K562 (cell line): Measurements from ENCODE around the gene BTG2. TPM values are rescaled to one million over a fixed set of nuclear protein-coding genes. Genes with fewer than 3 reads are reported as not detected.

Experiments used
- ATAC-seq: fragments of 200-7000 bp; cut with Tn5 transposase; 3 replicates; pipeline ENCODE4 v1.9.1; 2020; ENCODE audit warnings: moderate library complexity
- BruUV-seq: library from RNA; stranded (reverse); fragments of 400-500 nt; replicated peaks from 2 replicates; lab custom pipeline; 2021; lab: Mats Ljungman, UMichigan
- CTCF ChIA-PET: fragments of 300-600 bp; formaldehyde crosslinking; extraction: SDS; loops from one replicate; lab custom pipeline; 2021; ENCODE audit warnings: low intra/inter-chr PET ratio; lab: Yijun Ruan, JAX
- POLR2A ChIA-PET: fragments of 300-600, 350-650 bp; sonication (Branson Sonifier 250); formaldehyde crosslinking; extraction: SDS; loops from one replicate; lab custom pipeline; 2021; ENCODE audit warnings: antibody characterized with exemption, inconsistent platforms; lab: Yijun Ruan, JAX
- DNase-seq, 4 experiments: peaks; one replicate each; pipeline versions ENCODE4 v3.0.0 to v3.0.0-alpha.2; 2011 to 2018; ENCODE audit warnings: low spot score in 3 of 4, mixed read lengths in 3 of 4; ENCODE audit errors: extremely low read depth in 1 of 4
- FAIRE-seq: peaks from 2 replicates; lab custom pipeline; 2011; peaks lifted over from hg19 to GRCh38; lab: Jason Lieb, UNC
- H2AFZ ChIP-seq: 2 replicates; pipeline ENCODE4 v1.6.0; 2011; ENCODE audit warnings: low read depth, low read length, control low read depth, inconsistent platforms
- H3K27ac ChIP-seq: fragments of 200-600 bp; 3 replicates; pipeline ENCODE4 v1.8.0; 2011; ENCODE audit warnings: low read depth, mild to moderate bottlenecking, control low read depth, inconsistent platforms, low read length, moderate library complexity, mixed read lengths; ENCODE audit errors: extremely low read depth
- H3K27me3 ChIP-seq, 2 experiments: fragments of 300-600 bp in 1 of 2; 2 replicates in 1 of 2; 3 replicates in 1 of 2; pipeline versions ENCODE4 v1.6.0 to v1.8.0; 2011; ENCODE audit warnings: inconsistent platforms in 2 of 2, low read length in 2 of 2, mild to moderate bottlenecking in 1 of 2, mixed read lengths in 1 of 2, moderate library complexity in 1 of 2; ENCODE audit not compliant: control insufficient read depth in 2 of 2, insufficient read depth in 2 of 2
- H3K36me3 ChIP-seq: fragments of 300-600 bp; 3 replicates; pipeline ENCODE4 v1.8.0; 2011; ENCODE audit warnings: mild to moderate bottlenecking, low read length, inconsistent platforms; ENCODE audit not compliant: control insufficient read depth, insufficient read depth
- H3K4me1 ChIP-seq, 2 experiments: fragments of 200-600 bp in 1 of 2; replicated peaks in 1 of 2; 2 replicates in 1 of 2; 3 replicates in 1 of 2; pipeline versions ENCODE4 v1.5.1 to v1.8.0; 2011; ENCODE audit warnings: inconsistent platforms in 2 of 2, low read length in 2 of 2, mild to moderate bottlenecking in 1 of 2, mixed read lengths in 1 of 2, moderate library complexity in 1 of 2; ENCODE audit not compliant: control insufficient read depth in 2 of 2, insufficient read depth in 2 of 2
- H3K4me2 ChIP-seq: 2 replicates; pipeline ENCODE4 v1.6.1; 2011; ENCODE audit warnings: low read length, control low read depth, inconsistent platforms, mixed read lengths; ENCODE audit not compliant: insufficient read depth
- H3K4me3 ChIP-seq: fragments of 200-600 bp; sonication (generic), shearing (Covaris generic); 2 replicates; pipeline ENCODE4 v1.5.1; 2016; ENCODE audit warnings: control low read depth, inconsistent platforms
- H3K79me2 ChIP-seq: fragments of 200-600 bp; 3 replicates; pipeline ENCODE4 v1.8.0; 2011; ENCODE audit warnings: low read length, inconsistent platforms; ENCODE audit not compliant: control insufficient read depth, insufficient read depth
- H3K9ac ChIP-seq, 2 experiments: 2 replicates each; pipeline versions ENCODE4 v1.6.0 to v1.6.1; 2011; ENCODE audit warnings: low read depth in 2 of 2, low read length in 2 of 2, control low read depth in 1 of 2, inconsistent platforms in 1 of 2, mild to moderate bottlenecking in 1 of 2, mixed read lengths in 1 of 2; ENCODE audit not compliant: insufficient read depth in 1 of 2
- H3K9me1 ChIP-seq: one replicate; pipeline ENCODE4 v1.6.0; 2011; ENCODE audit warnings: inconsistent platforms, mild to moderate bottlenecking, low read length, moderate library complexity; ENCODE audit not compliant: control insufficient read depth, insufficient read depth
- H3K9me3 ChIP-seq: replicated peaks from 2 replicates; pipeline ENCODE4 v1.5.1; 2011; ENCODE audit warnings: low read depth, low read length, inconsistent platforms; ENCODE audit not compliant: control insufficient read depth, insufficient read depth
- H4K20me1 ChIP-seq: replicated peaks from 2 replicates; pipeline ENCODE4 v1.6.1; 2011; ENCODE audit warnings: low read length, inconsistent platforms, mixed read lengths; ENCODE audit not compliant: control insufficient read depth, insufficient read depth
- CEBPB ChIP-seq: fragments of 450-650 bp; IDR thresholded peaks from 2 replicates; pipeline ENCODE4 v1.6.1; 2016; ENCODE audit warnings: missing genetic modification characterization, missing compliant biosample characterization
- CHD1 ChIP-seq: fragments of 200-600 bp; sonication (generic); IDR thresholded peaks from one replicate; pipeline ENCODE4 v1.6.1; 2012; ENCODE audit warnings: mild to moderate bottlenecking, moderate library complexity, low read length, inconsistent platforms
- DDX20 ChIP-seq: fragments of 450-650 bp; IDR thresholded peaks from 2 replicates; pipeline ENCODE4 v1.6.1; 2016; ENCODE audit warnings: missing genetic modification characterization, low read depth, mild to moderate bottlenecking, missing compliant biosample characterization, moderate library complexity
- DNMT1 ChIP-seq: fragments of 450-650 bp; IDR thresholded peaks from 2 replicates; pipeline ENCODE4 v1.6.1; 2016; ENCODE audit warnings: antibody characterized with exemption, mild to moderate bottlenecking
- ELK1 ChIP-seq: sonication (generic); formaldehyde crosslinking; IDR thresholded peaks from 2 replicates; pipeline ENCODE4 v1.8.1; 2022; ENCODE audit warnings: missing genetic modification reagents
- ETS1 ChIP-seq: conservative IDR thresholded peaks from 2 replicates; pipeline ENCODE4 v1.6.1; 2011; ENCODE audit warnings: low read depth, mild to moderate bottlenecking, low read length; ENCODE audit not compliant: control insufficient read depth
- HDAC8 ChIP-seq: fragments of 450-650 bp; IDR thresholded peaks from 2 replicates; pipeline ENCODE4 v1.6.1; 2016; ENCODE audit warnings: mild to moderate bottlenecking, missing genetic modification characterization, moderate library complexity, missing compliant biosample characterization
- NFRKB ChIP-seq: fragments of 450-650 bp; IDR thresholded peaks from 2 replicates; pipeline ENCODE4 v1.6.1; 2016; ENCODE audit warnings: low read depth
- PHF21A ChIP-seq: fragments of 450-650 bp; IDR thresholded peaks from 2 replicates; pipeline ENCODE4 v1.6.1; 2017; ENCODE audit warnings: low read depth, borderline replicate concordance
- RCOR1 ChIP-seq, 2 experiments: IDR thresholded peaks; 2 replicates each; pipeline ENCODE4 v1.6.1; 2012; ENCODE audit warnings: low read depth in 2 of 2, low read length in 2 of 2, borderline replicate concordance in 1 of 2, improper control_type of control experiment in 1 of 2
- SAFB ChIP-seq: fragments of 200-400 bp; formaldehyde crosslinking; IDR thresholded peaks from 2 replicates; pipeline ENCODE4 v1.6.1; 2017; ENCODE audit warnings: low read depth, low read length, borderline replicate concordance
- TAL1 ChIP-seq: fragments of 450-650 bp; IDR thresholded peaks from 2 replicates; pipeline ENCODE4 v1.6.1; 2016; ENCODE audit warnings: mild to moderate bottlenecking
- TEAD4 ChIP-seq, 2 experiments: sonication (generic) in 1 of 2; formaldehyde crosslinking in 1 of 2; IDR thresholded peaks; 2 replicates each; pipeline versions ENCODE4 v1.6.1 to v1.8.0; 2012 to 2022; ENCODE audit warnings: borderline replicate concordance in 1 of 2, inconsistent platforms in 1 of 2, low read length in 1 of 2, mild to moderate bottlenecking in 1 of 2, missing genetic modification reagents in 1 of 2
- ZNF217 ChIP-seq: sonication (generic); formaldehyde crosslinking; IDR thresholded peaks from 2 replicates; pipeline ENCODE4 v1.8.0; 2022; ENCODE audit warnings: mild to moderate bottlenecking, missing genetic modification reagents
- ZNF324 ChIP-seq: fragments of 250-450 bp; sonication (Bioruptor Pico); IDR thresholded peaks from 2 replicates; pipeline ENCODE4 v1.4.0; 2020; ENCODE audit warnings: mild to moderate bottlenecking
- ZNF778 ChIP-seq: fragments of 450-650 bp; formaldehyde crosslinking; IDR thresholded peaks from 2 replicates; pipeline ENCODE4 v1.4.0; 2020; ENCODE audit warnings: mild to moderate bottlenecking, moderate library complexity
- WGBS: fragments of 100-300 bp; shearing (Covaris generic); methylation state at CpG from one replicate; pipeline ENCODE4 v1.1.6; 2016; ENCODE audit warnings: low coverage, mixed read lengths; ENCODE audit not compliant: insufficient coverage; ENCODE audit errors: missing lambda C conversion rate; 5-methylcytosine and 5-hydroxymethylcytosine counted together
- in situ Hi-C: fragments of 300-500 bp; cut with MboI; formaldehyde crosslinking; loops from 4 replicates; pipeline ENCODE4 v1.15.0; 2018; ENCODE audit warnings: inconsistent platforms, mixed read lengths
- intact Hi-C: fragments of 100-400 bp; cut with micrococcal nuclease; formaldehyde crosslinking; loops from 2 replicates; pipeline ENCODE4 v1.14.2; 2022
- polyA plus RNA-seq, 8 experiments: library from polyadenylated mRNA; depleted of rRNA in 4 of 8; stranded (reverse) in 5 of 8; unstranded in 3 of 8; fragments of >200 nt; fragmentation: Nextera tagmentation in 2 of 8; fragmentation: Illumina TruSeq in 1 of 8; extraction: Ambion mirVana in 2 of 8; extraction: Trizol in 1 of 8; gene quantifications; 2 replicates each; pipeline versions ENCODE4 v1.2.1 to v1.2.3, GENCODE V29; 2011 to 2014; ENCODE audit warnings: inconsistent platforms in 1 of 8, missing spikeins in 1 of 8
- total RNA-seq, 7 experiments: library from RNA; depleted of rRNA in 6 of 7; stranded (reverse); fragments of >200 nt in 6 of 7; fragmentation: Illumina TruSeq in 2 of 7; extraction: Trizol in 2 of 7; gene quantifications; 2 replicates each; pipeline versions ENCODE4 v1.2.1 to v1.2.3, GENCODE V29; 2011 to 2021; ENCODE audit warnings: low replicate concordance in 1 of 7

The BTG2 gene
- total and polyA plus RNA-seq, 9 of the 15 experiments (the other 6 are each of a cell fraction or from before 2014, with no cell fraction given), result 2.3 to 41.9 (median 8.7) TPM

GRCh38 chr1:203335503-203335902 is 30.2 kb downstream of the BTG2 start:
- no peak overlapping the region for H3K4me2 ChIP-seq
- no peaks in the 10 kb centered on the region for H3K36me3 ChIP-seq
- H3K4me1 ChIP-seq, result no peaks in the 10 kb centered on the region
- TF ChIP-seq NFRKB, result no peak
- no peak for TF ChIP-seq HDAC8
- TF ChIP-seq RCOR1 (IDR thresholded peaks at IDR 0.05; ENCODE audit: borderline replicate concordance in 1 of 2, low read depth in 2 of 2, low read length in 2 of 2), result no peak
- TF ChIP-seq CEBPB, result no peak
- no peak for TF ChIP-seq DNMT1
- no peak for TF ChIP-seq TEAD4 (IDR thresholded peaks at IDR 0.05; ENCODE audit: low read length)
- TF ChIP-seq TEAD4 (CRISPR knock-in tag; IDR thresholded peaks at IDR 0.05; ENCODE audit: borderline replicate concordance), result no peak
- no peak for TF ChIP-seq PHF21A
- no peak for TF ChIP-seq ZNF324 (CRISPR knock-in tag)
- no peak for TF ChIP-seq ELK1 (CRISPR knock-in tag)
- TF ChIP-seq ZNF217 (CRISPR knock-in tag), result no peak
- no peak for TF ChIP-seq ZNF778 (CRISPR knock-in tag)
- no peak for TF ChIP-seq CHD1
- no peak for TF ChIP-seq TAL1
- no peak for TF ChIP-seq DDX20 (tag)
- no peak for TF ChIP-seq SAFB
- TF ChIP-seq ETS1, result no peak
- H3K4me3 ChIP-seq, result no peak overlapping the region
- in situ Hi-C loops, result loop anchor here (5.0 kb wide), 1 partner anchor 63 kb away; no protein-coding TSS in a partner anchor
- intact Hi-C loops, result loop anchor here (10.0 kb wide), 1 partner anchor 301 kb away; no protein-coding TSS in a partner anchor
- FAIRE-seq (no peak), ATAC-seq (no peak), DNase-seq (no peak)
- BruUV-seq, result no TSS peak
- no peaks in the 10 kb centered on the region for H3K9me1 ChIP-seq
- no peak overlapping the region for H2AFZ ChIP-seq
- no peaks in the 10 kb centered on the region for H3K79me2 ChIP-seq
- peaks cover 10 to 22% of the 10 kb centered on the region in 2 experiments; a peak in 3 of 5 replicates for H3K27me3 ChIP-seq
- CTCF ChIA-PET, result interaction anchor here (8.9 kb wide), 1 partner anchor 64 kb away, joined by 226 read pairs; no protein-coding TSS in a partner anchor
- WGBS, result 14% methylated on average over 4 of the region's 4 CpGs
- POLR2A ChIA-PET, result interaction anchor here (0.5 to 1.4 kb wide), 11 partner anchors 12 to 853 kb away, joined by 3 to 6 read pairs (median 3); no protein-coding TSS in a partner anchor
- no peak overlapping the region for H3K27ac ChIP-seq
- no peaks in the 10 kb centered on the region for H3K9me3 ChIP-seq
- no peak overlapping the region for H3K9ac ChIP-seq
- no peaks in the 10 kb centered on the region for H4K20me1 ChIP-seq
